Vagina (tissue), 2 donors: Measurements from ENCODE around the gene CXCR6. TPM values are rescaled to one million over a fixed set of nuclear protein-coding genes. Genes with fewer than 3 reads are reported as not detected.

Source experiments
- DNase-seq, 2 donors: peaks; one replicate each; pipeline ENCODE4 v3.0.0-alpha.2; 2017; ENCODE audit errors: extremely low spot score in 2 of 2
- H3K27ac ChIP-seq: fragments of 200-600 bp; sonication (generic); one replicate; pipeline ENCODE4 v1.5.1; 2019
- H3K27me3 ChIP-seq: fragments of 200-600 bp; sonication (generic); one replicate; pipeline ENCODE4 v1.5.1; 2019
- H3K36me3 ChIP-seq, 2 donors: fragments of 200-600 bp; sonication (generic); one replicate each; pipeline ENCODE4 v1.5.1; 2017 to 2019
- H3K4me1 ChIP-seq: fragments of 200-600 bp; sonication (generic); one replicate; pipeline ENCODE4 v1.5.1; 2019
- H3K4me3 ChIP-seq, 2 donors: fragments of 200-600 bp; sonication (generic); 1 replicate in 1 of 2; 2 replicates in 1 of 2; pipeline ENCODE4 v1.5.1; 2016 to 2019
- H3K9me3 ChIP-seq: fragments of 200-600 bp; sonication (generic); one replicate; pipeline ENCODE4 v1.5.1; 2019
- CTCF ChIP-seq, 3 experiments: fragments of 450-650 bp in 2 of 3; fragments of 200-600 bp in 1 of 3; sonication (generic) in 1 of 3; IDR thresholded peaks; one replicate each; pipeline ENCODE4 v1.5.1; 2017 to 2019; ENCODE audit warnings: antibody characterized with exemption in 3 of 3, mild to moderate bottlenecking in 2 of 3, moderate library complexity in 2 of 3
- POLR2A ChIP-seq, 2 donors: fragments of 450-650 bp; IDR thresholded peaks; one replicate each; pipeline ENCODE4 v1.6.1; 2017; ENCODE audit warnings: antibody characterized with exemption in 2 of 2, mild to moderate bottlenecking in 2 of 2, moderate library complexity in 2 of 2
- POLR2AphosphoS5 ChIP-seq, 2 donors: sonication (generic); formaldehyde crosslinking; IDR thresholded peaks; one replicate each; pipeline ENCODE4 v1.9.0; 2017; ENCODE audit warnings: antibody characterized with exemption in 2 of 2, mild to moderate bottlenecking in 2 of 2, low read depth in 1 of 2; ENCODE audit not compliant: insufficient read depth in 1 of 2
- intact Hi-C: fragments of 100-400 bp; cut with DNase I; formaldehyde crosslinking; loops from one replicate; pipeline ENCODE4 v1.15.1; 2023
- total RNA-seq: library from RNA; depleted of rRNA; stranded (reverse); fragments of >200 nt; gene quantifications from one replicate; pipeline ENCODE4 v1.2.3, GENCODE V29; 2016

Gene CXCR6
- total RNA-seq, result 9.6 TPM

- Histone ChIP-seq H3K27me3 (no peaks in the 10 kb centered on the region), H3K27ac (peak within 1 kb of the TSS; percentile 15), H3K9me3 (no peaks in the 10 kb centered on the region), H3K4me3 (peak within 1 kb of the TSS in 1 of 2 donors; percentile 9), H3K4me1 (peaks cover 18% of the 10 kb centered on the region), H3K36me3 (peaks cover 0 to 17% of the 10 kb centered on the region in 2 donors)
- no peak for DNase-seq
- TF ChIP-seq POLR2AphosphoS5 (IDR thresholded peaks at IDR 0.05; ENCODE audit: insufficient read depth in 1 of 2, low read depth in 1 of 2), result no peak
- TF ChIP-seq POLR2A (IDR thresholded peaks at IDR 0.05), result no peak
- TF ChIP-seq CTCF (IDR thresholded peaks at IDR 0.05), result no peak
- intact Hi-C loops, result no loop called here
Measured at GRCh38 chr3:45943207-45943846, at the start of gene CXCR6. Gene CXCR6 (plus strand): TSS chr3:45943464. CDS start chr3:45946482, 3,018 bp downstream.

- peaks cover 17% of the 10 kb centered on the region for H3K4me1 ChIP-seq
- no peak overlapping the region for H3K4me3 ChIP-seq
- H3K27me3 ChIP-seq, result no peaks in the 10 kb centered on the region
- no peaks in the 10 kb centered on the region for H3K9me3 ChIP-seq
- no peak overlapping the region for H3K27ac ChIP-seq
- intact Hi-C loops, result no loop called here
- TF ChIP-seq CTCF (IDR thresholded peaks at IDR 0.05) (no peak), POLR2A (IDR thresholded peaks at IDR 0.05) (no peak), POLR2AphosphoS5 (IDR thresholded peaks at IDR 0.05; ENCODE audit: insufficient read depth in 1 of 2, low read depth in 1 of 2) (no peak)
- DNase-seq, result no peak
- H3K36me3 ChIP-seq, result no peaks in the 10 kb centered on the region
Measured at GRCh38 chr3:45894015-45894414, 49.2 kb upstream of the CXCR6 start.

- Histone ChIP-seq H3K27ac (peak overlapping the region; percentile 62), H3K4me1 (peaks cover 17% of the 10 kb centered on the region), H3K27me3 (no peaks in the 10 kb centered on the region), H3K4me3 (no peak overlapping the region), H3K36me3 (no peaks in the 10 kb centered on the region), H3K9me3 (no peaks in the 10 kb centered on the region)
- no peak for TF ChIP-seq CTCF (IDR thresholded peaks at IDR 0.05)
- TF ChIP-seq POLR2AphosphoS5 (IDR thresholded peaks at IDR 0.05; ENCODE audit: insufficient read depth in 1 of 2, low read depth in 1 of 2), result no peak
- no peak for TF ChIP-seq POLR2A (IDR thresholded peaks at IDR 0.05)
- DNase-seq, result no peak
- intact Hi-C loops, result no loop called here
Measured at GRCh38 chr3:45895686-45896468, 47.4 kb upstream of the CXCR6 start.

- Histone ChIP-seq H3K4me1 (peaks cover 17% of the 10 kb centered on the region), H3K4me3 (no peak overlapping the region), H3K36me3 (no peaks in the 10 kb centered on the region), H3K27ac (peak overlapping the region; percentile 62), H3K9me3 (no peaks in the 10 kb centered on the region), H3K27me3 (no peaks in the 10 kb centered on the region)
- TF ChIP-seq POLR2A (IDR thresholded peaks at IDR 0.05), result no peak
- TF ChIP-seq CTCF (IDR thresholded peaks at IDR 0.05), result no peak
- TF ChIP-seq POLR2AphosphoS5 (IDR thresholded peaks at IDR 0.05; ENCODE audit: insufficient read depth in 1 of 2, low read depth in 1 of 2), result no peak
- DNase-seq, result no peak
- intact Hi-C loops, result no loop called here
Measured at GRCh38 chr3:45896956-45897355, 46.3 kb upstream of the CXCR6 start.

- H3K27me3 ChIP-seq, result no peaks in the 10 kb centered on the region
- H3K4me1 ChIP-seq, result peaks cover 8% of the 10 kb centered on the region
- no peak overlapping the region for H3K27ac ChIP-seq
- TF ChIP-seq CTCF (IDR thresholded peaks at IDR 0.05) (no peak), POLR2AphosphoS5 (IDR thresholded peaks at IDR 0.05; ENCODE audit: insufficient read depth in 1 of 2, low read depth in 1 of 2) (no peak), POLR2A (IDR thresholded peaks at IDR 0.05) (no peak)
- DNase-seq, result no peak
- no peaks in the 10 kb centered on the region for H3K36me3 ChIP-seq
- intact Hi-C loops, result no loop called here
- no peaks in the 10 kb centered on the region for H3K9me3 ChIP-seq
- no peak overlapping the region for H3K4me3 ChIP-seq
Measured at GRCh38 chr3:45904931-45905330, 38.3 kb upstream of the CXCR6 start.
